Measurements from ENCODE around the gene SLC2A10. TPM values are rescaled to one million over a fixed set of nuclear protein-coding genes. Genes with fewer than 3 reads are reported as not detected.

Gene SLC2A10
- total and polyA plus RNA-seq, 10 of the 15 experiments (the other 5 are each of a cell fraction or from before 2014, with no cell fraction given): not detected

DNA sequence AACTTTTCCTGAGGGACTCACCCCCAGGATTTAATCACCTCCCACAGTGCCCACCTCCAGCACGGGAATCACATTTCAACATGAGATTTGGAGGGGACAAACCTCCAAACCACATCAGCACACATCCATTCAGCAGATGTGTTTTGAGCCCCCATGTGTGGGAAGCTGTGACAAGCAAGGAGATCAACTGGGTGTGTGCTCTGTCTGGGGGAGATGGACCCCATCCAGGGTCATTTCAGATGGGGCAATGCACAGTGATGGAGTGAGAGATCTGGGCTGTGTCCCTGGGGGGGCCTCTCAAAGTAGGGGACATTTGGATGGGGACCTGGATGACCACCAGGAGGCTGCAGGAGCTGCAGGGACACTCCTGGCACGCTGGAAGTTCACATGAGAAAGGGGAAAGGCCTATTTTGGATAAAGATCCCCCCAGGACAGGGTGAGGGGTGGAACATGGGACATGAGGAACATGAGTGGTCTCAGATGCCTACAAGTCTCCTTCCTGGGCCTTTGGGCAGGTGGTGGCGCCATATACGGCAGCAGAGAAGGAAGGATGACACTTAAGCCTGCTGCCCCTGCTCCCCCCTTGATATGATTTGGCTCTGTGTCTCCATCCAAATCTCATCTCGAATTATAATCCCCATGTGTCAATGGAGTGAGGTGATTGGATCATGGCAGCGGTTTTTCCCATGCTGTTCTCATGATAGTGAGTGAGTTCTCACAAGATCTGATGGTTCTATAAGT lies 49.6 kb downstream of the SLC2A10 start:
- ChIA-PET RAD21 (ENCODE audit: unreplicated experiment) (interaction anchor here (0.7 to 1.8 kb wide), 2 partner anchors 10 to 625 kb away, joined by 3 to 4 read pairs; no protein-coding TSS in a partner anchor), POLR2A (no interaction called here), SMC1A (ENCODE audit: uncharacterized antibody, unreplicated experiment) (no interaction called here), CTCF (interaction anchor here (0.7 to 1.9 kb wide), 4 partner anchors 7 to 351 kb away, joined by 3 to 4 read pairs (median 4); no protein-coding TSS in a partner anchor)
- no peak overlapping the region for H2AFZ ChIP-seq (ENCODE audit: control insufficient read depth, low read depth, low read length)
- no peak overlapping the region for H3K27ac ChIP-seq (ENCODE audit: control insufficient read depth, insufficient read depth)
- H4K20me1 ChIP-seq (ENCODE audit: control insufficient read depth, insufficient read depth): no peaks in the 10 kb centered on the region
- H3K9me3 ChIP-seq (replicated peaks; ENCODE audit: control insufficient read depth, insufficient read depth, low read length): no peaks in the 10 kb centered on the region
- in situ Hi-C loops (cut with MboI): loop anchor here (5.0 kb wide), 1 partner anchor 623 kb away; no protein-coding TSS in a partner anchor
- ATAC-seq (no peak), FAIRE-seq (no peak), DNase-seq (ENCODE audit: low read depth, low spot score) (no peak)
- H3K9ac ChIP-seq (ENCODE audit: control insufficient read depth, insufficient read depth, low read length): no peak overlapping the region
- intact Hi-C loops (cut with micrococcal nuclease; ENCODE audit: unreplicated experiment): loop anchor here (2.0 to 10.0 kb wide), 3 partner anchors 436 to 866 kb away; no protein-coding TSS in a partner anchor
- H3K4me2 ChIP-seq (ENCODE audit: control insufficient read depth, insufficient read depth): no peak overlapping the region
- no peak for TF ChIP-seq TCF12 (IDR thresholded peaks at IDR 0.05; ENCODE audit: low read depth, low read length)
- no peak for TF ChIP-seq GABPA (IDR thresholded peaks at IDR 0.05; ENCODE audit: low read depth)
- TF ChIP-seq CBFB (IDR thresholded peaks at IDR 0.05; ENCODE audit: low read depth): no peak
- no peak for TF ChIP-seq TAF1 (IDR thresholded peaks at IDR 0.05; ENCODE audit: borderline replicate concordance, low read depth, low read length)
- TF ChIP-seq POLR2AphosphoS5 (IDR thresholded peaks at IDR 0.05; ENCODE audit: low read length): no peak
- TF ChIP-seq, protein P1, sequence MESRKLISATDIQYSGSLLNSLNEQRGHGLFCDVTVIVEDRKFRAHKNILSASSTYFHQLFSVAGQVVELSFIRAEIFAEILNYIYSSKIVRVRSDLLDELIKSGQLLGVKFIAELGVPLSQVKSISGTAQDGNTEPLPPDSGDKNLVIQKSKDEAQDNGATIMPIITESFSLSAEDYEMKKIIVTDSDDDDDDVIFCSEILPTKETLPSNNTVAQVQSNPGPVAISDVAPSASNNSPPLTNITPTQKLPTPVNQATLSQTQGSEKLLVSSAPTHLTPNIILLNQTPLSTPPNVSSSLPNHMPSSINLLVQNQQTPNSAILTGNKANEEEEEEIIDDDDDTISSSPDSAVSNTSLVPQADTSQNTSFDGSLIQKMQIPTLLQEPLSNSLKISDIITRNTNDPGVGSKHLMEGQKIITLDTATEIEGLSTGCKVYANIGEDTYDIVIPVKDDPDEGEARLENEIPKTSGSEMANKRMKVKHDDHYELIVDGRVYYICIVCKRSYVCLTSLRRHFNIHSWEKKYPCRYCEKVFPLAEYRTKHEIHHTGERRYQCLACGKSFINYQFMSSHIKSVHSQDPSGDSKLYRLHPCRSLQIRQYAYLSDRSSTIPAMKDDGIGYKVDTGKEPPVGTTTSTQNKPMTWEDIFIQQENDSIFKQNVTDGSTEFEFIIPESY (IDR thresholded peaks at IDR 0.05): no peak
- no peak for TF ChIP-seq KAT2A (conservative IDR thresholded peaks at IDR 0.05; ENCODE audit: control insufficient read depth, low read depth, low read length)
- TF ChIP-seq CREB1 (IDR thresholded peaks at IDR 0.05; ENCODE audit: low read depth): no peak
- TF ChIP-seq PKNOX1 (IDR thresholded peaks at IDR 0.05): no peak
- no peak for TF ChIP-seq ZBTB40 (IDR thresholded peaks at IDR 0.05; ENCODE audit: borderline replicate concordance)
- TF ChIP-seq SREBF1 (IDR thresholded peaks at IDR 0.05; ENCODE audit: low read length): no peak
- TF ChIP-seq TARDBP (IDR thresholded peaks at IDR 0.05; ENCODE audit: borderline replicate concordance): no peak
- no peak for TF ChIP-seq EGR1 (IDR thresholded peaks at IDR 0.05; ENCODE audit: borderline replicate concordance in 1 of 2, low read depth in 2 of 2, low read length in 2 of 2)
- TF ChIP-seq CBX3 (IDR thresholded peaks at IDR 0.05; ENCODE audit: borderline replicate concordance, low read depth): no peak
- no peak for TF ChIP-seq RBBP5 (conservative IDR thresholded peaks at IDR 0.05)
- no TSS peak for BruUV-seq (replicated peaks)
- no peak overlapping the region for H3K4me3 ChIP-seq
- no peaks in the 10 kb centered on the region; a peak in 1 of 4 replicates for H3K27me3 ChIP-seq (replicated peaks in 1 of 2; ENCODE audit: control insufficient read depth in 2 of 2, insufficient read depth in 2 of 2, low read length in 1 of 2)
- H3K36me3 ChIP-seq (ENCODE audit: control insufficient read depth in 2 of 2, insufficient read depth in 2 of 2, low read length in 1 of 2): no peaks in the 10 kb centered on the region
- WGBS (ENCODE audit: insufficient coverage, insufficient replicate concordance, low lambda C conversion rate, missing lambda C conversion rate): 40% methylated on average over 6 of the region's 6 CpGs
- no peaks in the 10 kb centered on the region for H3K4me1 ChIP-seq (ENCODE audit: control insufficient read depth, insufficient read depth, low read length)
- H3K79me2 ChIP-seq (ENCODE audit: control insufficient read depth, insufficient read depth, low read length): no peaks in the 10 kb centered on the region

All from GM12878 (cell line).